ENCODE data around the gene FOXD4L6. TPM values are rescaled to one million over a fixed set of nuclear protein-coding genes. Genes with fewer than 3 reads are reported as not detected.

Gene FOXD4L6
- total RNA-seq, result 0.09 TPM in 1 of 2 replicates, not detected in the other

DNA sequence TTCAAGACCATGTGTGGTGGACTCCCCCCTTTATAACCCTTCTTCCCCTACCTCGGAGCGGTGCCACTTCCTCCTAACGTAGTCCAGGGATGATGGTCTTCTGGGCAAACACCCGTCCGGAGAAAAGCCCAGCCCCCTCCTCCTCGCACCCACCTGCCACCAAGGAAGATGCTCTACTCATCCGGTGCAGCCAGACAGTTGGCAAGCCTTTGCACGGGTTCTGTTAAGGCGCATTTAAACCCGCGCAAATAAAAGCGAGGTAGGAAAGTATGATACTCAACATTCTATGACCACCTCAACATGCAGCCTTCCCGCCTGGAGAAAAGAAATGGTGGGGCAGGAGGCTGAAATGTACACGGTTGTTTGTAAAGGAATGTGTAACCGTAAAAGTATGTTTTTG, at the start of gene FOXD4L6:
Gene FOXD4L6, minus strand, starts transcription at position 101 of the 400 bp plus-strand sequence. CDS start 298 bp downstream, outside the sequence.

Other genes starting within 250 kb of the FOXD4L6 start
- under 0.01 and 1.2 TPM in 2 replicates for gene ZNG1F, start 60.6 kb upstream of the FOXD4L6 start, total RNA-seq